Activated CD4-positive, alpha-beta T cell treated with anti-CD3 and anti-CD28 coated beads, Interleukin-2, amount 10 ng/mL, durations not matched to agents 7 days and 5 days (primary cell): ENCODE data around the gene CABP7. TPM values are rescaled to one million over a fixed set of nuclear protein-coding genes. Genes with fewer than 3 reads are reported as not detected.

Source experiments
- total RNA-seq, 2 experiments: library from RNA; stranded (reverse); gene quantifications; one replicate each; pipeline ENCODE4 v1.2.3, GENCODE V29; 2021

Gene CABP7
- total RNA-seq, 2 experiments from 2014 or later: 0.06 TPM; not detected in 1

Other genes starting within 250 kb of the CABP7 start
- gene NEFH, start 239.8 kb upstream of the CABP7 start, total RNA-seq: under 1 TPM; 0.87 to 0.89 TPM
- gene THOC5, start 166.2 kb upstream of the CABP7 start, total RNA-seq: 10 to 100 TPM; 48.6 to 61.5 TPM
- 10 to 100 TPM; 38.7 to 38.9 TPM for gene NIPSNAP1, start 138.9 kb upstream of the CABP7 start, total RNA-seq
- gene NF2, start 116.4 kb upstream of the CABP7 start, total RNA-seq: 10 to 100 TPM; 56.7 to 57.2 TPM
- 10 to 100 TPM; 19.3 to 21.0 TPM for gene ZMAT5, start 47.0 kb downstream of the CABP7 start, total RNA-seq
- gene UQCR10, start 47.4 kb downstream of the CABP7 start, total RNA-seq: 10 to 100 TPM; 88.2 to 96.3 TPM
- 10 to 100 TPM; 92.4 to 96.4 TPM for gene ASCC2, start 118.3 kb downstream of the CABP7 start, total RNA-seq
- gene MTMR3, start 163.2 kb downstream of the CABP7 start, total RNA-seq: 10 to 100 TPM; 24.3 to 27.9 TPM